Kidney (tissue), 14 donors: ENCODE data around the gene MAEA. TPM values are rescaled to one million over a fixed set of nuclear protein-coding genes. Genes with fewer than 3 reads are reported as not detected.
"Not testable (repeated sequence)": the region's sequence is repeated elsewhere in the genome, so short reads cannot be mapped to it uniquely, and the experiment has no call there.

Experiments
- DNase-seq, 5 donors: peaks; one replicate each; pipeline ENCODE4 v3.0.0-alpha.2; 2013 to 2020
- FAIRE-seq: peaks from 2 replicates; lab custom pipeline; 2012; peaks lifted over from hg19 to GRCh38; lab: Jason Lieb, UNC
- H3K27ac ChIP-seq, 2 donors: one replicate each; pipeline ENCODE4 v1.7.0; 2013; ENCODE audit warnings: low read depth in 2 of 2, low read length in 2 of 2, inconsistent platforms in 1 of 2
- H3K27me3 ChIP-seq: one replicate; pipeline ENCODE4 v1.7.1; 2013; ENCODE audit warnings: low read length, inconsistent platforms; ENCODE audit not compliant: control insufficient read depth, insufficient read depth
- H3K36me3 ChIP-seq, 3 donors: one replicate each; pipeline versions ENCODE4 v1.7.0 to v1.7.1; 2013; ENCODE audit warnings: low read length in 3 of 3, control low read depth in 1 of 3, inconsistent platforms in 1 of 3; ENCODE audit not compliant: insufficient read depth in 3 of 3, control insufficient read depth in 2 of 3
- H3K4me1 ChIP-seq, 3 donors: one replicate each; pipeline versions ENCODE4 v1.7.0 to v1.7.1; 2013; ENCODE audit warnings: low read length in 3 of 3, inconsistent platforms in 1 of 3, low read depth in 1 of 3; ENCODE audit not compliant: control insufficient read depth in 2 of 3, insufficient read depth in 2 of 3
- H3K4me3 ChIP-seq, 3 donors: one replicate each; pipeline versions ENCODE4 v1.7.0 to v1.8.1; 2013; ENCODE audit warnings: low read length in 3 of 3, control low read depth in 1 of 3, inconsistent platforms in 1 of 3
- H3K9ac ChIP-seq, 3 donors: one replicate each; pipeline versions ENCODE4 v1.7.0 to v1.7.1; 2013; ENCODE audit warnings: low read length in 3 of 3, control low read depth in 1 of 3, inconsistent platforms in 1 of 3
- H3K9me3 ChIP-seq, 3 donors: one replicate each; pipeline versions ENCODE4 v1.7.0 to v1.7.1; 2013; ENCODE audit warnings: low read length in 3 of 3, control low read depth in 1 of 3, inconsistent platforms in 1 of 3; ENCODE audit not compliant: control insufficient read depth in 2 of 3, insufficient read depth in 1 of 3
- intact Hi-C: fragments of 100-400 bp; cut with DNase I; formaldehyde crosslinking; loops from one replicate; pipeline ENCODE4 v1.11.1; 2022
- polyA plus RNA-seq: library from polyadenylated mRNA; stranded (reverse); fragments of 350-450 nt; fragmentation: Illumina TruSeq; extraction: RNeasy Lipid Tissue Mini Kit (QIAGEN cat#74804); gene quantifications from one replicate; pipeline ENCODE4 v1.2.3, GENCODE V29; 2014; ENCODE audit warnings: low read depth, low replicate concordance; ENCODE audit not compliant: insufficient read depth
- total RNA-seq: library from RNA; stranded (reverse); fragmentation: NEBNext Ultra II Directional; extraction: Animal tissue kit (Norgen Biotek cat#: 25700); gene quantifications from one replicate; pipeline ENCODE4 v1.2.1, GENCODE V29; 2021
- TF ChIP-seq, protein P1 (sequence below): IDR thresholded peaks from 3 replicates; pipeline ENCODE4 v1.5.1; 2012; ENCODE audit warnings: mild to moderate bottlenecking, moderate library complexity, borderline replicate concordance; ENCODE audit not compliant: insufficient read depth; ENCODE audit errors: extremely low read depth
- donor health status: control.
- donor health status: control.
- donor health status: control.
- donor health status: control.
- donor health status: control.
- donor health status: DM: yes; HTN: yes; CAD: no.
- donor health status: Normal renal cell carcinoma (clear cell type).

MAEA gene
- total and polyA plus RNA-seq, 2 donors from 2014 or later = 65.0 to 75.2 TPM

- intact Hi-C loops = no loop called here
- Histone ChIP-seq H3K27me3 (no peaks in the 10 kb centered on the region), H3K27ac (no peak overlapping the region), H3K4me1 (no peaks in the 10 kb centered on the region), H3K4me3 (no peak overlapping the region), H3K9ac (no peak overlapping the region), H3K9me3 (no peaks in the 10 kb centered on the region), H3K36me3 (peaks cover 0 to 6% (median 0%) of the 10 kb centered on the region in 3 donors)
- DNase-seq = peak in 2 of 5 donors; percentile 16 to 24
- FAIRE-seq = no peak
- TF ChIP-seq, protein P1, sequence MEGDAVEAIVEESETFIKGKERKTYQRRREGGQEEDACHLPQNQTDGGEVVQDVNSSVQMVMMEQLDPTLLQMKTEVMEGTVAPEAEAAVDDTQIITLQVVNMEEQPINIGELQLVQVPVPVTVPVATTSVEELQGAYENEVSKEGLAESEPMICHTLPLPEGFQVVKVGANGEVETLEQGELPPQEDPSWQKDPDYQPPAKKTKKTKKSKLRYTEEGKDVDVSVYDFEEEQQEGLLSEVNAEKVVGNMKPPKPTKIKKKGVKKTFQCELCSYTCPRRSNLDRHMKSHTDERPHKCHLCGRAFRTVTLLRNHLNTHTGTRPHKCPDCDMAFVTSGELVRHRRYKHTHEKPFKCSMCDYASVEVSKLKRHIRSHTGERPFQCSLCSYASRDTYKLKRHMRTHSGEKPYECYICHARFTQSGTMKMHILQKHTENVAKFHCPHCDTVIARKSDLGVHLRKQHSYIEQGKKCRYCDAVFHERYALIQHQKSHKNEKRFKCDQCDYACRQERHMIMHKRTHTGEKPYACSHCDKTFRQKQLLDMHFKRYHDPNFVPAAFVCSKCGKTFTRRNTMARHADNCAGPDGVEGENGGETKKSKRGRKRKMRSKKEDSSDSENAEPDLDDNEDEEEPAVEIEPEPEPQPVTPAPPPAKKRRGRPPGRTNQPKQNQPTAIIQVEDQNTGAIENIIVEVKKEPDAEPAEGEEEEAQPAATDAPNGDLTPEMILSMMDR = no peak
Measured at GRCh38 chr4:1371176-1372165, 81.8 kb downstream of the MAEA start.

- H3K27me3 ChIP-seq, H3K4me3 ChIP-seq, H3K27ac ChIP-seq, H3K36me3 ChIP-seq, H3K4me1 ChIP-seq, FAIRE-seq, H3K9ac ChIP-seq, H3K9me3 ChIP-seq, intact Hi-C loops: not testable (repeated sequence)
- DNase-seq = peak in 1 of 5 donors; percentile 25
Measured at GRCh38 chr4:1372576-1372975, 82.9 kb downstream of the MAEA start.

DNA sequence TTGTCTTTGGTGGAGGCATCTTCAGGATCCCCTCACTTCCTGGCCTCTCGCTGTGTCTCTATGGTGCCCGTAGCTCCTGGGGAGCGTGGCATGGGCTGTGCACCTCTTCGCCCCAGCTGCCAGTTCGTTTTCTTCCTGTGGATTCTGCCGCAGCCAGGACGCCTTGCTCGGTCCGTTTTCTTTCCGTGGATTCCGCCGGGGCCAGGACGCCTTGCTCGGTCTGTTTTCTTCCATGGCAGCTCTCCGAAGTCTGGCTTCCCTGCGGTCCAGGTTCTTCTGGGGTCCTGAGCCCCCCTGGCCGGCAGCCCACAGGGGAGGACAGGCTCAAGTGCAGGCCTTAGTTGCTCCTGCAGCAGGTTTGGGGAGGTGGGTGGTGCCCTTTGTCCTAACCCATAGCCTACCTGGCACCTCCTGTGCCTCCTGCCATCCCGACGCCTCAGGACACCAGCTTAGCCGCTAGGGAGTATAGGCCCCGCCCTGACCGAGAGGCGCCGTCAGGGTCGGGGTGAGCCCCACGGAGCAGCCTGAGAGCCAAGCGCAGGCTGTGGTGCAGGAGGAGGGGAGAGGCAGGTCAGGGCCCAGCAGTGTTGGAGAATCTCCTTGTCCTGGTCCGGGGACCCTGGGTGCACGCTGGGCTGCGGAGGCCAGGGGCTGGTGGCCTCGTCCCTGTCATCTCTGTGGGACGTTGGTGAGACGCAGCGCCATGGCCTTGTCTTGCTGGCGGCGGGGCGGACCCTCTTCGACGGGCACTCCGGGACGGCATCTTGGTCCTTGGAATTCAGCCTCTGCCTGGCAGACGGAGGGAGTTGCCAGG, 84.4 kb downstream of the MAEA start:
- intact Hi-C loops = no loop called here
- H3K4me1 ChIP-seq = no peaks in the 10 kb centered on the region
- no peak overlapping the region for H3K9ac ChIP-seq
- no peak for FAIRE-seq
- H3K9me3 ChIP-seq = no peaks in the 10 kb centered on the region
- H3K36me3 ChIP-seq = peaks cover 0 to 9% (median 0%) of the 10 kb centered on the region in 3 donors
- no peak overlapping the region for H3K4me3 ChIP-seq
- peak in 2 of 5 donors; percentile 17 to 60 for DNase-seq
- TF ChIP-seq, protein P1 = no peak
- H3K27me3 ChIP-seq = no peaks in the 10 kb centered on the region
- H3K27ac ChIP-seq = no peak overlapping the region

GRCh38 chr4:1374706-1375045, 85.0 kb downstream of the MAEA start:
- H3K36me3 ChIP-seq = peaks cover 0 to 9% (median 0%) of the 10 kb centered on the region in 3 donors
- H3K4me1 ChIP-seq = no peaks in the 10 kb centered on the region
- H3K9me3 ChIP-seq = no peaks in the 10 kb centered on the region
- no peaks in the 10 kb centered on the region for H3K27me3 ChIP-seq
- intact Hi-C loops = no loop called here
- H3K4me3 ChIP-seq = no peak overlapping the region
- no peak overlapping the region for H3K27ac ChIP-seq
- DNase-seq = peak in 1 of 5 donors; percentile 7
- H3K9ac ChIP-seq = no peak overlapping the region
- TF ChIP-seq, protein P1 = no peak
- no peak for FAIRE-seq
